ENCODE measurements around the gene BSND.

GRCh38 chr1:55044617-55045397 is 46.1 kb downstream of the BSND start:
- TF ChIP-seq, protein P1, sequence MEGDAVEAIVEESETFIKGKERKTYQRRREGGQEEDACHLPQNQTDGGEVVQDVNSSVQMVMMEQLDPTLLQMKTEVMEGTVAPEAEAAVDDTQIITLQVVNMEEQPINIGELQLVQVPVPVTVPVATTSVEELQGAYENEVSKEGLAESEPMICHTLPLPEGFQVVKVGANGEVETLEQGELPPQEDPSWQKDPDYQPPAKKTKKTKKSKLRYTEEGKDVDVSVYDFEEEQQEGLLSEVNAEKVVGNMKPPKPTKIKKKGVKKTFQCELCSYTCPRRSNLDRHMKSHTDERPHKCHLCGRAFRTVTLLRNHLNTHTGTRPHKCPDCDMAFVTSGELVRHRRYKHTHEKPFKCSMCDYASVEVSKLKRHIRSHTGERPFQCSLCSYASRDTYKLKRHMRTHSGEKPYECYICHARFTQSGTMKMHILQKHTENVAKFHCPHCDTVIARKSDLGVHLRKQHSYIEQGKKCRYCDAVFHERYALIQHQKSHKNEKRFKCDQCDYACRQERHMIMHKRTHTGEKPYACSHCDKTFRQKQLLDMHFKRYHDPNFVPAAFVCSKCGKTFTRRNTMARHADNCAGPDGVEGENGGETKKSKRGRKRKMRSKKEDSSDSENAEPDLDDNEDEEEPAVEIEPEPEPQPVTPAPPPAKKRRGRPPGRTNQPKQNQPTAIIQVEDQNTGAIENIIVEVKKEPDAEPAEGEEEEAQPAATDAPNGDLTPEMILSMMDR (tag by site-specific recombination; IDR thresholded peaks at IDR 0.05), result no peak
- TF ChIP-seq HOXC10 (CRISPR knock-in tag; IDR thresholded peaks at IDR 0.05) (no peak), ZNF174 (tag by site-specific recombination; IDR thresholded peaks at IDR 0.05) (no peak), MZF1 (tag by site-specific recombination; IDR thresholded peaks at IDR 0.05; ENCODE audit: borderline replicate concordance) (no peak), ZNF266 (tag by site-specific recombination; IDR thresholded peaks at IDR 0.05; ENCODE audit: low read depth) (no peak), ZNF48 (tag by site-specific recombination; IDR thresholded peaks at IDR 0.05) (no peak), ZNF549 (tag by site-specific recombination; IDR thresholded peaks at IDR 0.05) (no peak), PRDM10 (tag by site-specific recombination; IDR thresholded peaks at IDR 0.05) (no peak), ZNF677 (tag by site-specific recombination; IDR thresholded peaks at IDR 0.05) (no peak), WT1 (tag by site-specific recombination; IDR thresholded peaks at IDR 0.05) (no peak)
- TF ChIP-seq, protein P2, sequence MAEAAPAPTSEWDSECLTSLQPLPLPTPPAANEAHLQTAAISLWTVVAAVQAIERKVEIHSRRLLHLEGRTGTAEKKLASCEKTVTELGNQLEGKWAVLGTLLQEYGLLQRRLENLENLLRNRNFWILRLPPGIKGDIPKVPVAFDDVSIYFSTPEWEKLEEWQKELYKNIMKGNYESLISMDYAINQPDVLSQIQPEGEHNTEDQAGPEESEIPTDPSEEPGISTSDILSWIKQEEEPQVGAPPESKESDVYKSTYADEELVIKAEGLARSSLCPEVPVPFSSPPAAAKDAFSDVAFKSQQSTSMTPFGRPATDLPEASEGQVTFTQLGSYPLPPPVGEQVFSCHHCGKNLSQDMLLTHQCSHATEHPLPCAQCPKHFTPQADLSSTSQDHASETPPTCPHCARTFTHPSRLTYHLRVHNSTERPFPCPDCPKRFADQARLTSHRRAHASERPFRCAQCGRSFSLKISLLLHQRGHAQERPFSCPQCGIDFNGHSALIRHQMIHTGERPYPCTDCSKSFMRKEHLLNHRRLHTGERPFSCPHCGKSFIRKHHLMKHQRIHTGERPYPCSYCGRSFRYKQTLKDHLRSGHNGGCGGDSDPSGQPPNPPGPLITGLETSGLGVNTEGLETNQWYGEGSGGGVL (tag by site-specific recombination; IDR thresholded peaks at IDR 0.05), result no peak

Measured in HEK293 (cell line).